Measurements from ENCODE around the gene CLPSL2.

The CLPSL2 gene

DNA sequence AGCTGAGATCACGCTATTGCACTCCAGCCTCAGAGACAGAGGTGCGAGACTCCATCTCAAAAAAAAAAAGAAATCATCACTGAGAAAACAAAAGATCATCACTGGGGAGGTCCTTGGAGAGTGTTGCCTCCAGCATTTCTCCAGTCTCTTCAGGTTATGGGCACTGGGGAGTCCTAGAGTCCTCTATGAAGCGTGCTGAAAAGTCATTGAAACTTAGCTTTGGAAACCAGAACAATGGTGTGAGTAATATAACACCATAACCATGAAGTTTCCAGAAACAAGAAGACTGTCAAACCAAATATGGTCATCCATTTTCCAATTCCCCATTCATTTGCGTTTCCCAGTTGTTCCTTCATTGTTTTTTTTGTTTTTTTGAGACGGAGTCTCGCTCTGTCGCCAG lies 25.8 kb upstream of the CLPSL2 start:
- TF ChIP-seq POLR2AphosphoS5 (IDR thresholded peaks at IDR 0.05; ENCODE audit: low read depth) (no peak), SPI1 (IDR thresholded peaks at IDR 0.05; ENCODE audit: borderline replicate concordance, low read depth) (no peak), GABPA (IDR thresholded peaks at IDR 0.05; ENCODE audit: low read depth) (no peak)
- TF ChIP-seq, protein P1, sequence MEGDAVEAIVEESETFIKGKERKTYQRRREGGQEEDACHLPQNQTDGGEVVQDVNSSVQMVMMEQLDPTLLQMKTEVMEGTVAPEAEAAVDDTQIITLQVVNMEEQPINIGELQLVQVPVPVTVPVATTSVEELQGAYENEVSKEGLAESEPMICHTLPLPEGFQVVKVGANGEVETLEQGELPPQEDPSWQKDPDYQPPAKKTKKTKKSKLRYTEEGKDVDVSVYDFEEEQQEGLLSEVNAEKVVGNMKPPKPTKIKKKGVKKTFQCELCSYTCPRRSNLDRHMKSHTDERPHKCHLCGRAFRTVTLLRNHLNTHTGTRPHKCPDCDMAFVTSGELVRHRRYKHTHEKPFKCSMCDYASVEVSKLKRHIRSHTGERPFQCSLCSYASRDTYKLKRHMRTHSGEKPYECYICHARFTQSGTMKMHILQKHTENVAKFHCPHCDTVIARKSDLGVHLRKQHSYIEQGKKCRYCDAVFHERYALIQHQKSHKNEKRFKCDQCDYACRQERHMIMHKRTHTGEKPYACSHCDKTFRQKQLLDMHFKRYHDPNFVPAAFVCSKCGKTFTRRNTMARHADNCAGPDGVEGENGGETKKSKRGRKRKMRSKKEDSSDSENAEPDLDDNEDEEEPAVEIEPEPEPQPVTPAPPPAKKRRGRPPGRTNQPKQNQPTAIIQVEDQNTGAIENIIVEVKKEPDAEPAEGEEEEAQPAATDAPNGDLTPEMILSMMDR (IDR thresholded peaks at IDR 0.05; ENCODE audit: insufficient read depth, low read length), result no peak
- TF ChIP-seq, protein P2, sequence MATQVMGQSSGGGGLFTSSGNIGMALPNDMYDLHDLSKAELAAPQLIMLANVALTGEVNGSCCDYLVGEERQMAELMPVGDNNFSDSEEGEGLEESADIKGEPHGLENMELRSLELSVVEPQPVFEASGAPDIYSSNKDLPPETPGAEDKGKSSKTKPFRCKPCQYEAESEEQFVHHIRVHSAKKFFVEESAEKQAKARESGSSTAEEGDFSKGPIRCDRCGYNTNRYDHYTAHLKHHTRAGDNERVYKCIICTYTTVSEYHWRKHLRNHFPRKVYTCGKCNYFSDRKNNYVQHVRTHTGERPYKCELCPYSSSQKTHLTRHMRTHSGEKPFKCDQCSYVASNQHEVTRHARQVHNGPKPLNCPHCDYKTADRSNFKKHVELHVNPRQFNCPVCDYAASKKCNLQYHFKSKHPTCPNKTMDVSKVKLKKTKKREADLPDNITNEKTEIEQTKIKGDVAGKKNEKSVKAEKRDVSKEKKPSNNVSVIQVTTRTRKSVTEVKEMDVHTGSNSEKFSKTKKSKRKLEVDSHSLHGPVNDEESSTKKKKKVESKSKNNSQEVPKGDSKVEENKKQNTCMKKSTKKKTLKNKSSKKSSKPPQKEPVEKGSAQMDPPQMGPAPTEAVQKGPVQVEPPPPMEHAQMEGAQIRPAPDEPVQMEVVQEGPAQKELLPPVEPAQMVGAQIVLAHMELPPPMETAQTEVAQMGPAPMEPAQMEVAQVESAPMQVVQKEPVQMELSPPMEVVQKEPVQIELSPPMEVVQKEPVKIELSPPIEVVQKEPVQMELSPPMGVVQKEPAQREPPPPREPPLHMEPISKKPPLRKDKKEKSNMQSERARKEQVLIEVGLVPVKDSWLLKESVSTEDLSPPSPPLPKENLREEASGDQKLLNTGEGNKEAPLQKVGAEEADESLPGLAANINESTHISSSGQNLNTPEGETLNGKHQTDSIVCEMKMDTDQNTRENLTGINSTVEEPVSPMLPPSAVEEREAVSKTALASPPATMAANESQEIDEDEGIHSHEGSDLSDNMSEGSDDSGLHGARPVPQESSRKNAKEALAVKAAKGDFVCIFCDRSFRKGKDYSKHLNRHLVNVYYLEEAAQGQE (IDR thresholded peaks at IDR 0.05; ENCODE audit: insufficient replicate concordance, low read depth), result no peak
- no peak overlapping the region for H3K27ac ChIP-seq (replicated peaks)
- no peak overlapping the region for H3K4me3 ChIP-seq (replicated peaks; ENCODE audit: insufficient read depth, low read length)
- DNase-seq (ENCODE audit: low read depth in 1 of 2, low spot score in 1 of 2), result no peak
- no peaks in the 10 kb centered on the region for H3K27me3 ChIP-seq (ENCODE audit: insufficient read depth, poor library complexity, severe bottlenecking)

DNA sequence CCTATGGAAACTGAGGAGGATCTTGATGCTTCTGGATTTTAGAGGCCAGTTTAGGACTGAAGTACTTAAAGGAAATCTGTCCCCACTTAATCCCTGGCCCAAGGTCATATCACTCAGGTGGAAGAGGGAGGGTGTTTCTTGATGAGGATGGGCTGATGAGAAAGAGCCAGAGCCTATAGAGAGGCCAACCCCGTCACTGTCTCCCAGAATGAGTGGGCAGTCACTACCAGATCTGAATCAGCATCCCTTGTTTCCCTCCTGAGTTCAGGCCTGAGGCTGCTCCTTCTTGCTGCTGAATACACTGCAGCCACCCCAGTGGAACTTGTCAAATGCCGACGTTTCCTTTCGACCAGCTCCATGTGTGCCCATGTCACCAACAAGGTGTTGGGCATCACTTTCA lies 24.8 kb upstream of the CLPSL2 start:
- H3K27ac ChIP-seq (replicated peaks), result no peak overlapping the region

DNA sequence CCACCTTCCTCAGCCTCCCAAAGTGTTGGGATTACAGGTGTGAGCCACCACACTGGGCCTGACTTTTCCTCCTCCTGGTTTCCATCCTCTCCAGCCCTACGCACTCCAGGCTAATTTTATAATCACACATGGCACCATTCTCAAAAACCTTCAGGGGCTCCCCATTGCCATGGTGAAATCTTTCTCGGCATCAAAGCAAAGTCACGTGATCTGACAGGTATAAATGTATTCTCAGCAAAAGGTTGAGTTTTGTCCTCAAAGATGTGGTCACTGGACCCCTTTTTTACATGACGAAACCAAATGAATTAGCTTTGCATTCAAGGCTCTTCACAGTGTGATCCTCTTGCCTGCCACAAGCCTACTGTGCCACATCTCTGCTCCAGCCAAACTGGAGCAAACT lies 24.1 kb upstream of the CLPSL2 start:
- TF ChIP-seq, protein P1 (IDR thresholded peaks at IDR 0.05; ENCODE audit: insufficient read depth, low read length), result no peak

More for the DNA sequence above, 24.8 kb upstream of the CLPSL2 start:
- TF ChIP-seq, protein P1 (IDR thresholded peaks at IDR 0.05; ENCODE audit: insufficient read depth, low read length), result no peak
- TF ChIP-seq POLR2AphosphoS5 (IDR thresholded peaks at IDR 0.05; ENCODE audit: low read depth) (no peak), SPI1 (IDR thresholded peaks at IDR 0.05; ENCODE audit: borderline replicate concordance, low read depth) (no peak), GABPA (IDR thresholded peaks at IDR 0.05; ENCODE audit: low read depth) (no peak)
- TF ChIP-seq, protein P2 (IDR thresholded peaks at IDR 0.05; ENCODE audit: insufficient replicate concordance, low read depth), result no peak
- Histone ChIP-seq H3K4me3 (replicated peaks; ENCODE audit: insufficient read depth, low read length) (no peak overlapping the region), H3K27me3 (ENCODE audit: insufficient read depth, poor library complexity, severe bottlenecking) (no peaks in the 10 kb centered on the region)
- DNase-seq (ENCODE audit: low read depth in 1 of 2, low spot score in 1 of 2), result no peak

More for the DNA sequence above, 24.1 kb upstream of the CLPSL2 start:
- no peak for DNase-seq (ENCODE audit: low read depth in 1 of 2, low spot score in 1 of 2)
- H3K4me3 ChIP-seq (replicated peaks; ENCODE audit: insufficient read depth, low read length), result no peak overlapping the region
- no peaks in the 10 kb centered on the region for H3K27me3 ChIP-seq (ENCODE audit: insufficient read depth, poor library complexity, severe bottlenecking)
- H3K27ac ChIP-seq (replicated peaks), result no peak overlapping the region

Data from HL-60 (cell line).